Peyer's patch (tissue), 4 donors: ENCODE data around the gene MPHOSPH9.

Experiments used
- POLR2A ChIP-seq, 2 donors: fragments of 450-650 bp; IDR thresholded peaks; one replicate each; pipeline ENCODE4 v1.5.1; 2017; ENCODE audit warnings: antibody characterized with exemption in 2 of 2, mild to moderate bottlenecking in 2 of 2, moderate library complexity in 2 of 2
- TF ChIP-seq, protein P1 (sequence below), 6 experiments: fragments of 450-650 bp in 4 of 6; fragments of 200-600 bp in 2 of 6; sonication (generic) in 1 of 6; IDR thresholded peaks; one replicate each; pipeline ENCODE4 v1.5.1; 2017 to 2019; ENCODE audit warnings: antibody characterized with exemption in 6 of 6, mild to moderate bottlenecking in 3 of 6, moderate library complexity in 1 of 6

DNA sequence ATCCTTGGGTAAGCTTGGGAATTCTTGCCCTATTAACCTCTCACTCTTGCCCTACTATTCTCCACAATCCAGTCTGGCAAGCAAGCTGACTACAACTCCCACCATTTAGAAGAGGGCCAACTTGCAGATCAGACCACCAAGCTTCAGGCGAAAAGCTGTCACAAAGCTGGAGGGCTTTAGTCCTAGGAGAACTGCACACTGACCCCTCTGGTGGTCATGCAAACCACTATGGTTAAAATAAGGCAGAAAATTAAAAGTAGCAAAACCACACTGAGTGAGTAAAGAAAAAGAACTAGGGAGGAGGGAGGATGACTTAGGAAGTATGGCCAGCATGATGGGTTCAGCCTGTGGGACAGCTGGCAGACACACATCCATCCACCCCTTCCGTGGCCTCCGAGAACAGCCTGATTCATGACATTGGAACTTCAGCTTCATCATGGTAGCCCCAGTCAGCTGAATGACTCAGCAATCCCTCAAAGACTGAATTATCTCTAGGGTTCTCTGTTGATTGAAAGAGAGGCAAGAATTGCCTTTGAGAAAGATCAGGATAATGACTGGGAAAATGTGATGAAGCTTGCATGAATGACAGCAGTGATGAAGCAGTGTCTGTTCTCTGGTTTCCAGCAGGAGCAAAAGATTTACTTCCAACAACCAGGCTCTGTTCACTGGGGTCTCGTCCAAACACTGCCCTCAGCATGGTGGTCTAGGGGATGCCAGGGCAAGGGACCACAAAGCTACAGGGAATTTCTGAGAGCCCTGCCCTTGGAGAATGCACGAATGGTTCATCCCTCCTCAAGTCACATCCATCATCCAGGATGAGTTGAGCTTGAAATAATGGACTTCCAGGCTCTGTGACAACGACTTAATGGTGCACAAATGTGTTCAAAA, 106.4 kb downstream of the MPHOSPH9 start:
- TF ChIP-seq, protein P1, sequence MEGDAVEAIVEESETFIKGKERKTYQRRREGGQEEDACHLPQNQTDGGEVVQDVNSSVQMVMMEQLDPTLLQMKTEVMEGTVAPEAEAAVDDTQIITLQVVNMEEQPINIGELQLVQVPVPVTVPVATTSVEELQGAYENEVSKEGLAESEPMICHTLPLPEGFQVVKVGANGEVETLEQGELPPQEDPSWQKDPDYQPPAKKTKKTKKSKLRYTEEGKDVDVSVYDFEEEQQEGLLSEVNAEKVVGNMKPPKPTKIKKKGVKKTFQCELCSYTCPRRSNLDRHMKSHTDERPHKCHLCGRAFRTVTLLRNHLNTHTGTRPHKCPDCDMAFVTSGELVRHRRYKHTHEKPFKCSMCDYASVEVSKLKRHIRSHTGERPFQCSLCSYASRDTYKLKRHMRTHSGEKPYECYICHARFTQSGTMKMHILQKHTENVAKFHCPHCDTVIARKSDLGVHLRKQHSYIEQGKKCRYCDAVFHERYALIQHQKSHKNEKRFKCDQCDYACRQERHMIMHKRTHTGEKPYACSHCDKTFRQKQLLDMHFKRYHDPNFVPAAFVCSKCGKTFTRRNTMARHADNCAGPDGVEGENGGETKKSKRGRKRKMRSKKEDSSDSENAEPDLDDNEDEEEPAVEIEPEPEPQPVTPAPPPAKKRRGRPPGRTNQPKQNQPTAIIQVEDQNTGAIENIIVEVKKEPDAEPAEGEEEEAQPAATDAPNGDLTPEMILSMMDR (IDR thresholded peaks at IDR 0.05), result no peak
- no peak for TF ChIP-seq POLR2A (IDR thresholded peaks at IDR 0.05)
